NCI-H1417 (cell line): Measurements from ENCODE around the gene CIDEB.

Experiments
- DNase-seq, 3 experiments: peaks; one replicate each; lab custom pipeline; 2025; lab: John Stamatoyannopoulos, UW

The CIDEB gene

GRCh38 chr14:24269910-24270536, 37.8 kb downstream of the CIDEB start:
- no peak for DNase-seq

GRCh38 chr14:24269368-24269767, 38.4 kb downstream of the CIDEB start:
- no peak for DNase-seq

GRCh38 chr14:24268225-24268624, 39.6 kb downstream of the CIDEB start:
- no peak for DNase-seq

- no peak for DNase-seq
Observed at GRCh38 chr14:24267516-24267915, 40.3 kb downstream of the CIDEB start.

- DNase-seq: no peak
Observed at GRCh38 chr14:24266344-24267244, 41.2 kb downstream of the CIDEB start.

- no peak for DNase-seq
Observed at GRCh38 chr14:24264298-24264697, 43.5 kb downstream of the CIDEB start.

GRCh38 chr14:24263848-24264247, 43.9 kb downstream of the CIDEB start:
- no peak for DNase-seq

- DNase-seq: no peak
Observed at GRCh38 chr14:24262821-24263733, 44.7 kb downstream of the CIDEB start, which contains the start of gene TGM1. TSS of gene TGM1 (minus strand) at chr14:24263177. CDS start at chr14:24262352, 825 bp downstream.

GRCh38 chr14:24261969-24262327, 45.8 kb downstream of the CIDEB start:
- no peak for DNase-seq

- DNase-seq: no peak
Observed at GRCh38 chr14:24261256-24261968, 46.4 kb downstream of the CIDEB start.

- no peak for DNase-seq
Observed at GRCh38 chr14:24260780-24261157, 47.0 kb downstream of the CIDEB start.

GRCh38 chr14:24260026-24260779, 47.6 kb downstream of the CIDEB start:
- DNase-seq: no peak

- no peak for DNase-seq
Observed at GRCh38 chr14:24259282-24260025, 48.3 kb downstream of the CIDEB start.

GRCh38 chr14:24258548-24259265, 49.1 kb downstream of the CIDEB start:
- no peak for DNase-seq

GRCh38 chr14:24258119-24258518, 49.7 kb downstream of the CIDEB start:
- DNase-seq: no peak

GRCh38 chr14:24256960-24257359, 50.8 kb downstream of the CIDEB start:
- no peak for DNase-seq

- no peak for DNase-seq
Observed at GRCh38 chr14:24255931-24256711, 51.7 kb downstream of the CIDEB start.

- no peak for DNase-seq
Observed at GRCh38 chr14:24255438-24255837, 52.3 kb downstream of the CIDEB start.
